WERI-Rb-1 (cell line): ENCODE results near the gene NMNAT3.

Source experiments
- DNase-seq: peaks from one replicate; pipeline ENCODE4 v3.0.0-alpha.2; 2020
- H3K27ac ChIP-seq: fragments of 250-450 bp; sonication (Bioruptor Pico); 2 replicates; pipeline ENCODE4 v1.5.1; 2020; ENCODE audit warnings: mild to moderate bottlenecking, moderate library complexity
- H3K27me3 ChIP-seq: fragments of 250-450 bp; sonication (Bioruptor Pico); 2 replicates; pipeline ENCODE4 v1.5.1; 2021; ENCODE audit warnings: mild to moderate bottlenecking, low read depth, moderate library complexity; ENCODE audit not compliant: insufficient read depth, severe bottlenecking
- H3K36me3 ChIP-seq: fragments of 250-450 bp; sonication (Bioruptor Pico); 2 replicates; pipeline ENCODE4 v1.5.1; 2020; ENCODE audit warnings: mild to moderate bottlenecking, moderate library complexity
- H3K4me3 ChIP-seq: 2 replicates; pipeline ENCODE4 v1.5.1; 2011; ENCODE audit warnings: low read depth, mild to moderate bottlenecking, control low read depth, low read length
- H3K9me3 ChIP-seq: fragments of 250-450 bp; sonication (Bioruptor Pico); 2 replicates; pipeline ENCODE4 v1.5.1; 2021; ENCODE audit warnings: mild to moderate bottlenecking, moderate library complexity; ENCODE audit not compliant: severe bottlenecking
- CTCF ChIP-seq: IDR thresholded peaks from 2 replicates; pipeline ENCODE4 v1.5.1; 2011; ENCODE audit warnings: low read depth, mild to moderate bottlenecking, control low read depth, inconsistent platforms, low read length

NMNAT3 gene

GRCh38 chr3:139668332-139668731 is 9.4 kb downstream of the NMNAT3 start:
- Histone ChIP-seq H3K27ac (no peak overlapping the region), H3K27me3 (no peaks in the 10 kb centered on the region), H3K4me3 (no peak overlapping the region), H3K9me3 (no peaks in the 10 kb centered on the region), H3K36me3 (no peaks in the 10 kb centered on the region)
- no peak for TF ChIP-seq CTCF
- DNase-seq: no peak

GRCh38 chr3:139664958-139665357 is 12.8 kb downstream of the NMNAT3 start:
- no peak for TF ChIP-seq CTCF
- Histone ChIP-seq H3K36me3 (no peaks in the 10 kb centered on the region), H3K4me3 (no peak overlapping the region), H3K27ac (no peak overlapping the region), H3K27me3 (no peaks in the 10 kb centered on the region), H3K9me3 (no peaks in the 10 kb centered on the region)
- DNase-seq: no peak

GRCh38 chr3:139660269-139660668 is 17.5 kb downstream of the NMNAT3 start:
- no peak overlapping the region for H3K27ac ChIP-seq
- DNase-seq: no peak
- no peak for TF ChIP-seq CTCF
- H3K4me3 ChIP-seq: no peak overlapping the region
- H3K9me3 ChIP-seq: no peaks in the 10 kb centered on the region
- H3K36me3 ChIP-seq: no peaks in the 10 kb centered on the region
- no peaks in the 10 kb centered on the region for H3K27me3 ChIP-seq

GRCh38 chr3:139659511-139659910 is 18.3 kb downstream of the NMNAT3 start:
- Histone ChIP-seq H3K27ac (no peak overlapping the region), H3K4me3 (no peak overlapping the region), H3K36me3 (no peaks in the 10 kb centered on the region), H3K27me3 (no peaks in the 10 kb centered on the region), H3K9me3 (no peaks in the 10 kb centered on the region)
- TF ChIP-seq CTCF: no peak
- no peak for DNase-seq

GRCh38 chr3:139657936-139658335 is 19.8 kb downstream of the NMNAT3 start:
- no peaks in the 10 kb centered on the region for H3K36me3 ChIP-seq
- TF ChIP-seq CTCF: no peak
- DNase-seq: no peak
- no peak overlapping the region for H3K27ac ChIP-seq
- no peaks in the 10 kb centered on the region for H3K27me3 ChIP-seq
- no peaks in the 10 kb centered on the region for H3K9me3 ChIP-seq
- no peak overlapping the region for H3K4me3 ChIP-seq

- Histone ChIP-seq H3K9me3 (no peaks in the 10 kb centered on the region), H3K27me3 (no peaks in the 10 kb centered on the region), H3K27ac (no peak overlapping the region), H3K36me3 (no peaks in the 10 kb centered on the region), H3K4me3 (no peak overlapping the region)
- no peak for TF ChIP-seq CTCF
- no peak for DNase-seq
These were observed 20.3 kb downstream of the NMNAT3 start for GRCh38 chr3:139657434-139657833.
